BJ (cell line): ENCODE measurements around the gene C1QTNF3. TPM values are rescaled to one million over a fixed set of nuclear protein-coding genes. Genes with fewer than 3 reads are reported as not detected.
A peak's percentile ranks its signal among the peaks of the same experiment; 100 is the strongest.

Experiments used
- CTCF ChIA-PET: fragments of 350-600 bp; formaldehyde crosslinking; extraction: SDS; loops from one replicate; lab custom pipeline; 2021; ENCODE audit warnings: antibody characterized with exemption, inconsistent platforms; lab: Yijun Ruan, JAX
- POLR2A ChIA-PET: fragments of 300-600 bp; sonication (Branson Sonifier 250); formaldehyde crosslinking; extraction: SDS; loops from one replicate; lab custom pipeline; 2021; ENCODE audit warnings: antibody characterized with exemption; lab: Charles Lee
- DNase-seq: peaks from one replicate; pipeline ENCODE4 v3.0.0-alpha.2; 2011; ENCODE audit warnings: low read depth
- H3K27me3 ChIP-seq: 2 replicates; pipeline ENCODE4 v1.6.0; 2011; ENCODE audit warnings: low read length; ENCODE audit not compliant: control insufficient read depth, insufficient read depth
- H3K36me3 ChIP-seq: 2 replicates; pipeline ENCODE4 v1.5.1; 2011; ENCODE audit warnings: low read length; ENCODE audit not compliant: control insufficient read depth, insufficient read depth
- H3K4me3 ChIP-seq: 2 replicates; pipeline ENCODE4 v1.5.1; 2011; ENCODE audit warnings: low read depth, mild to moderate bottlenecking, control low read depth, low read length
- polyA plus RNA-seq: library from polyadenylated mRNA; depleted of rRNA; stranded (reverse); fragments of >200 nt; gene quantifications from 2 replicates; pipeline ENCODE4 v1.2.3, GENCODE V29; 2011
- TF ChIP-seq, protein P1 (sequence below): IDR thresholded peaks from 2 replicates; pipeline ENCODE4 v1.5.1; 2011; ENCODE audit warnings: low read depth, mild to moderate bottlenecking, control low read depth, inconsistent platforms, low read length, moderate library complexity; ENCODE audit not compliant: insufficient read depth

The C1QTNF3 gene
- polyA plus RNA-seq, 1 experiment, result 1.8 TPM

DNA sequence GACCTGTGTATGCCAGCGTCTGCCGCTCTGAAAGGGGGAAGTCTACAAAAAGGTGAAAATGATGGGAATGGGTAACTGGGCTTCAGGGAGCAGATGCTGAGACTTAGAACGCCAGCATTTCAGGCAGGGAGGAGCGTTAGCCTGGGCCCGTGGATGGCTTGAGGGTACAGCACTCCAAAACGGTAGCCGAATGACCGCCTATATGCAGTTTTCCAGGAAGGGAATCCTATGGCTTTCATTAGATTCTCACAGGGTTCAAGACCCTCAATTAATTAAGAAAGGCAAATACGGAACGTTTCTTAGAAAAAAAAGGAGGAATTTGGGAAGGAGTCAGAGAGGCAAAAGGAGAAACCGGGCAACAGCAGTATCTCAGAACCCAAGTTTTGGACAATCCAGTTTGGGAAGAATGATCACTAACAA, 35.8 kb downstream of the C1QTNF3 start:
- TF ChIP-seq, protein P1, sequence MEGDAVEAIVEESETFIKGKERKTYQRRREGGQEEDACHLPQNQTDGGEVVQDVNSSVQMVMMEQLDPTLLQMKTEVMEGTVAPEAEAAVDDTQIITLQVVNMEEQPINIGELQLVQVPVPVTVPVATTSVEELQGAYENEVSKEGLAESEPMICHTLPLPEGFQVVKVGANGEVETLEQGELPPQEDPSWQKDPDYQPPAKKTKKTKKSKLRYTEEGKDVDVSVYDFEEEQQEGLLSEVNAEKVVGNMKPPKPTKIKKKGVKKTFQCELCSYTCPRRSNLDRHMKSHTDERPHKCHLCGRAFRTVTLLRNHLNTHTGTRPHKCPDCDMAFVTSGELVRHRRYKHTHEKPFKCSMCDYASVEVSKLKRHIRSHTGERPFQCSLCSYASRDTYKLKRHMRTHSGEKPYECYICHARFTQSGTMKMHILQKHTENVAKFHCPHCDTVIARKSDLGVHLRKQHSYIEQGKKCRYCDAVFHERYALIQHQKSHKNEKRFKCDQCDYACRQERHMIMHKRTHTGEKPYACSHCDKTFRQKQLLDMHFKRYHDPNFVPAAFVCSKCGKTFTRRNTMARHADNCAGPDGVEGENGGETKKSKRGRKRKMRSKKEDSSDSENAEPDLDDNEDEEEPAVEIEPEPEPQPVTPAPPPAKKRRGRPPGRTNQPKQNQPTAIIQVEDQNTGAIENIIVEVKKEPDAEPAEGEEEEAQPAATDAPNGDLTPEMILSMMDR, result no peak
- peak overlapping the region; percentile 59 for H3K4me3 ChIP-seq
- no peaks in the 10 kb centered on the region for H3K27me3 ChIP-seq
- peaks cover 2% of the 10 kb centered on the region; the same call in 1 of the 2 replicates for H3K36me3 ChIP-seq
- CTCF ChIA-PET, result interaction anchor here (0.8 kb wide), 1 partner anchor 10 kb away, joined by 3 read pairs; no protein-coding TSS in a partner anchor
- POLR2A ChIA-PET, result interaction anchor here (0.6 kb wide), 1 partner anchor 572 kb away, joined by 6 read pairs; no protein-coding TSS in a partner anchor
- no peak for DNase-seq

DNA sequence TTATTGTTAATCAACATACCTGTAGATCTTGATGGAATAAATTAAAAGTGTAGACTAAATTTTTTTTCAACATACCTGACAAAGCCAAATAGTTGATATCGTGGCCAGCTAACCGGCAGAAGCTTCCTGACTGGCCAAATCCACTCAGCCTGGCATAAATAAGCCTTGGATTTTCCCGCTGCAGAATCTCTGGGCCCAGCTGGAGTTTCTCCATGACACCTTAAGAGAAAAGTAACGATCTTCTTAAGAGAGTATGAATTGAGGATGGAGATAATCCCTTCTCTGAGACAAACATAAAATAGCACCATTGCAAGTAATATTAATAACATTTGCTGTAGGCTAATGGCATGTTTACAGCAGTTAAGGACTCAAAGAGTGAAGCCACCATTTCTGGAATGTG, 37.3 kb downstream of the C1QTNF3 start:
- ChIA-PET POLR2A (no interaction called here), CTCF (interaction anchor here (1.0 to 1.1 kb wide), 2 partner anchors 9 to 461 kb away, joined by 4 read pairs; no protein-coding TSS in a partner anchor)
- H3K4me3 ChIP-seq, result no peak overlapping the region
- DNase-seq, result no peak
- TF ChIP-seq, protein P1, result no peak
- no peaks in the 10 kb centered on the region for H3K27me3 ChIP-seq
- H3K36me3 ChIP-seq, result peaks cover 2% of the 10 kb centered on the region; the same call in 1 of the 2 replicates

DNA sequence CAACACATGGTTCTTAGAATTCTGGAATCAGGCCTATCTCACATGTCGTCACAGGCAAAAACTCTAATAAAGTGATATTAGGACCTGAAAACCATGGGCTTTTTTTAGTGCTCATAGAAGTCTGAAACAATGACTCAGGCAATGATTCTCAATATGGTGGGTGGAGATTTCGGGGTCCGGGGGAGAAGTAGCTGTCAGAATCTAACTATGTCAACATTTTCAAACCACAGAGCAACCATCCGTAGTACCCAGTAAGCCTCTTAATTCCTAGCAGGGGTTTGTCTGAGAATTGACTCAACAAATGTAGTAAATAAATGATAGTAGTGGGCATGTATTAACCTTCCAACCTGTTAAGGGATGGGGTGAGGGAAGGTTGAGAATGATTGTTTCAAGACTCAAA, 37.8 kb downstream of the C1QTNF3 start:
- Histone ChIP-seq H3K36me3 (peaks cover 2% of the 10 kb centered on the region; the same call in 1 of the 2 replicates), H3K27me3 (no peaks in the 10 kb centered on the region), H3K4me3 (no peak overlapping the region)
- CTCF ChIA-PET, result interaction anchor here (1.0 kb wide), 1 partner anchor 9 kb away, joined by 4 read pairs; no protein-coding TSS in a partner anchor
- POLR2A ChIA-PET, result no interaction called here
- TF ChIP-seq, protein P1, result no peak
- DNase-seq, result no peak

DNA sequence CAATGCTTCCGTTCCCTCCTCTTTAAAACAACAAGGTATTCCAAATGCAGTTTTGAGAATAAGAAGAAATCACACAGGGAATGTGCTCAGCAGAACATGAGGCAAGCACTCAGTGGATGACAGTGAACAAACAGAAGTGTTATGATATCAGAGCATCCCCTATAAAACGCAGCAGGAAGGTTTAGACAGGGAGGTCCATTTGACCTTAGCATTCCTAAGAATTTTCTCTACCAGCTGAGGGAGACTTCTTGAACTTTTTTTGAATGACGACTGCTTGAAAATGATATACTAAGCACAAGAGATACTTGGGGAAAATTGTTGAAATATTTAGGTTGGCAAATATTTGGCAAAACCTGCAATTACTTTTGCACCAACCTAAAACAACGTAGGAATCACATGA, 39.1 kb downstream of the C1QTNF3 start:
- Histone ChIP-seq H3K4me3 (no peak overlapping the region), H3K36me3 (peaks cover 2% of the 10 kb centered on the region; the same call in 1 of the 2 replicates), H3K27me3 (no peaks in the 10 kb centered on the region)
- TF ChIP-seq, protein P1, result no peak
- ChIA-PET CTCF (no interaction called here), POLR2A (no interaction called here)
- no peak for DNase-seq

DNA sequence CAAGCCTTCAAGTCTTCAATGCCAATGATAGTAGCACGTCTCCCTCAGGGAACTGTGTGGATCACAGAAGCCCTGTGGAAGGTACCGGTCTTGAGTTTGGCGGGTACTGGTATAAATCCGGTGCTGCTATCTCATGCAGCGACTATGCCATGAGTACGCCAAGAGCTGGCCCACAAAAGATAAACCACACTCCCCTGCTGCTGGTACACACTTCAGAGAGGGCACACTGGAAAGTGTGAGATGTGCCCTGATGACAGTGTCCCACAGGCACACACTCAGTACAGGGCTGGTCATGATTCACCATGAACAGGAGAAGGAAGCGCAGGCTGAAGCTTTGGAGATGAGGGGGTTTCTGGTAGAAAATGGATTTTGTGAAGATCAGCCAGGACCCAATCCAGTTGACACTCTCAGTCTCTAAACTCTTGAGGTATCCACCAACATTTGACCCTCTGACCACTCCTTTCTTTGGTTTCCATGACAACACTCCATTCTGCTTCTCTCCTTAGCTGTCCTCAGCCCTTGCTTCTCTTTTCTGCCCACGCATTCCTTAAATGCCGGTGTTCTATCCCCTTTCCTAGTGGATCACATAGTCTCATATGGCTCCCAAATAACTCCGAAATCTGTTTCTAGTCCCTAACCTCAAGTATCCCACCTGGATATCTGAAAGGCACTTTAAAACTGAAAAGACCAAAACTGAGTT, 40.2 kb downstream of the C1QTNF3 start:
- ChIA-PET POLR2A (no interaction called here), CTCF (no interaction called here)
- DNase-seq, result no peak
- peaks cover 2% of the 10 kb centered on the region; the same call in 1 of the 2 replicates for H3K36me3 ChIP-seq
- TF ChIP-seq, protein P1, result no peak
- no peak overlapping the region for H3K4me3 ChIP-seq
- H3K27me3 ChIP-seq, result no peaks in the 10 kb centered on the region
